ENCODE measurements around the gene NMRK1.

DNA sequence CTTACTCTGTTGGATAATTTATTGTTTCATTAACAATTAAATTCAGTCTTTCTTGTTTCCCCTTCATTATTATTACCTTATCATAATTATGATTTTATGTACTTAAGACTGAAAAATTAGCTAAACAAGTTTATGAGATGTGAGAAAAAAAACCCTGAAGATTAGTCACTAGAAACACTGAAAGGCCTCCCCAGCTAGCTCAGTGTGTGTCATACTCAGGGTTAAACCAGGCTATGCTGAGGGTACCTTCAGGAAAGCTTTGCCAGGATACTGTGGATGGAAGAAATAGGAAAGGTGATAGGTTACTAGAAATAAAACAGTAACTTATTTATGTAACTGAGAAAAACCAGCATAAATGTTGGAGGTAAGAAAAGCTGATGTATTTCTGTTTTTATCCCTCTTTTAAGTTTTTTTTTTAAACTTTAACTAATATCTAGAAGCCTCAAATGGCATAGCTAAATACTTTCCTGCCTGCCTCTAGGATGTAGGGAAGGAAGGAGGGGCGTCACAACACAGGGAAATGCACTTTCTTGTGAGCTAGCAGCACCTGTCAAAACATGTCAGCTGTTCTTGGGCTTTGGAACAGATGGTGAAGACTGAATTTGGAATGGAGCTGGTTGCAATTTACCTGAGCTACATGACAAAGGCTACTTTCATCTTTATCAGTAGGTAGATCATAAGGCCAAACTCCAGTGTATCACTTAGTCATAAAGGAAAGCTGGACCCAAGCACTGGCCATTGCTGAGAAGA is 24.2 kb downstream of the NMRK1 start:
- no peak for TF ChIP-seq CTCF (IDR thresholded peaks at IDR 0.05)
- TF ChIP-seq EZH2 (IDR thresholded peaks at IDR 0.05) = no peak
- TF ChIP-seq EZH2phosphoT487 (IDR thresholded peaks at IDR 0.05) = no peak
